ENCODE results near the gene NFE2L2.

Gene NFE2L2

DNA sequence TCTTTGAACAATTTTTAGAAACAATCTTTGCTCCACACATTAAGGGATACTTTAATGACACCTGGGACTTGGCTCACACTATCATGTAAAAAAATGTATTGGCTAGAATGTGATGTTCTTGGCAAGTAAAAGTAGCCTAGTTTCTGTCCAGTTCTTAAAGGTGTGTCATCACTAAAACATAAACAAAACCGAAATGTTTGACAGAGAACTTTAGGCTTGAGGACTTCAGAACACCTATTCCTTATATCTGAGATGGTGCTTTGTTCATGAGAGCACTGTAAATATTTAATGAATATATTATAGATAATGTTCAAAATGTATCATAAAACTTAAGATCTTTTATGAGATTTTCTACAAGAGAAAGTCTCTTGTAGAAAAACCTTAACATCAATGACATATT, 71.7 kb downstream of the NFE2L2 start:
- TF ChIP-seq ZNF565 (CRISPR knock-in tag; conservative IDR thresholded peaks at IDR 0.05; ENCODE audit: low read depth) (no peak), ZNF8 (CRISPR knock-in tag; IDR thresholded peaks at IDR 0.05) (no peak), PPARA (CRISPR knock-in tag; IDR thresholded peaks at IDR 0.05; ENCODE audit: borderline replicate concordance) (no peak), GLIS3 (CRISPR knock-in tag; IDR thresholded peaks at IDR 0.05) (no peak), BACH2 (CRISPR knock-in tag; IDR thresholded peaks at IDR 0.05; ENCODE audit: borderline replicate concordance) (no peak), TOX (CRISPR knock-in tag; IDR thresholded peaks at IDR 0.05; ENCODE audit: borderline replicate concordance) (no peak), TSHZ2 (CRISPR knock-in tag; IDR thresholded peaks at IDR 0.05) (no peak), ZFP30 (CRISPR knock-in tag; IDR thresholded peaks at IDR 0.05) (no peak), RARB (CRISPR knock-in tag; IDR thresholded peaks at IDR 0.05) (no peak), ISL1 (CRISPR knock-in tag; IDR thresholded peaks at IDR 0.05) (no peak), CREB5 (CRISPR knock-in tag; IDR thresholded peaks at IDR 0.05; ENCODE audit: low read depth) (no peak), ZNF70 (CRISPR knock-in tag; IDR thresholded peaks at IDR 0.05) (no peak), PATZ1 (CRISPR knock-in tag; IDR thresholded peaks at IDR 0.05; ENCODE audit: borderline replicate concordance) (no peak), CSDC2 (CRISPR knock-in tag; IDR thresholded peaks at IDR 0.05) (no peak), ZC3H10 (CRISPR knock-in tag; IDR thresholded peaks at IDR 0.05) (no peak), POU6F1 (CRISPR knock-in tag; IDR thresholded peaks at IDR 0.05; ENCODE audit: borderline replicate concordance, low read depth) (no peak), SNAI2 (CRISPR knock-in tag; IDR thresholded peaks at IDR 0.05) (no peak), OSR1 (CRISPR knock-in tag; IDR thresholded peaks at IDR 0.05) (no peak), ESRRG (CRISPR knock-in tag; IDR thresholded peaks at IDR 0.05) (no peak)
- TF ChIP-seq, protein P1, sequence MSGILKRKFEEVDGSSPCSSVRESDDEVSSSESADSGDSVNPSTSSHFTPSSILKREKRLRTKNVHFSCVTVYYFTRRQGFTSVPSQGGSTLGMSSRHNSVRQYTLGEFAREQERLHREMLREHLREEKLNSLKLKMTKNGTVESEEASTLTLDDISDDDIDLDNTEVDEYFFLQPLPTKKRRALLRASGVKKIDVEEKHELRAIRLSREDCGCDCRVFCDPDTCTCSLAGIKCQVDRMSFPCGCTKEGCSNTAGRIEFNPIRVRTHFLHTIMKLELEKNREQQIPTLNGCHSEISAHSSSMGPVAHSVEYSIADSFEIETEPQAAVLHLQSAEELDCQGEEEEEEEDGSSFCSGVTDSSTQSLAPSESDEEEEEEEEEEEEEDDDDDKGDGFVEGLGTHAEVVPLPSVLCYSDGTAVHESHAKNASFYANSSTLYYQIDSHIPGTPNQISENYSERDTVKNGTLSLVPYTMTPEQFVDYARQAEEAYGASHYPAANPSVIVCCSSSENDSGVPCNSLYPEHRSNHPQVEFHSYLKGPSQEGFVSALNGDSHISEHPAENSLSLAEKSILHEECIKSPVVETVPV (CRISPR knock-in tag; IDR thresholded peaks at IDR 0.05) = no peak
- ATAC-seq = no peak

- no peak for ATAC-seq
- no peak for TF ChIP-seq ZNF8 (CRISPR knock-in tag; IDR thresholded peaks at IDR 0.05)
- TF ChIP-seq ZC3H10 (CRISPR knock-in tag; IDR thresholded peaks at IDR 0.05) = no peak
- no peak for TF ChIP-seq ZNF565 (CRISPR knock-in tag; conservative IDR thresholded peaks at IDR 0.05; ENCODE audit: low read depth)
- no peak for TF ChIP-seq TSHZ2 (CRISPR knock-in tag; IDR thresholded peaks at IDR 0.05)
- no peak for TF ChIP-seq ESRRG (CRISPR knock-in tag; IDR thresholded peaks at IDR 0.05)
- no peak for TF ChIP-seq ARNTL (CRISPR knock-in tag; IDR thresholded peaks at IDR 0.05; ENCODE audit: borderline replicate concordance, low read depth)
- TF ChIP-seq OSR1 (CRISPR knock-in tag; IDR thresholded peaks at IDR 0.05) = no peak
- TF ChIP-seq RARB (CRISPR knock-in tag; IDR thresholded peaks at IDR 0.05) = no peak
- TF ChIP-seq TOX (CRISPR knock-in tag; IDR thresholded peaks at IDR 0.05; ENCODE audit: borderline replicate concordance) = no peak
- no peak for TF ChIP-seq PATZ1 (CRISPR knock-in tag; IDR thresholded peaks at IDR 0.05; ENCODE audit: borderline replicate concordance)
- TF ChIP-seq, protein P1 (CRISPR knock-in tag; IDR thresholded peaks at IDR 0.05) = no peak
- TF ChIP-seq ZFP30 (CRISPR knock-in tag; IDR thresholded peaks at IDR 0.05) = no peak
- TF ChIP-seq BACH2 (CRISPR knock-in tag; IDR thresholded peaks at IDR 0.05; ENCODE audit: borderline replicate concordance) = no peak
- TF ChIP-seq POU6F1 (CRISPR knock-in tag; IDR thresholded peaks at IDR 0.05; ENCODE audit: borderline replicate concordance, low read depth) = no peak
Observed at GRCh38 chr2:177190941-177191340, 73.6 kb downstream of the NFE2L2 start.

Data from SK-N-SH treated with all-trans-retinoic acid at 6 μM for 48 hours (cell line).